HL-60 (cell line): ENCODE results near the gene ASB3.

Experiments used
- DNase-seq, 2 experiments: peaks; one replicate each; pipeline ENCODE4 v3.0.0-alpha.2; 2010 to 2020; ENCODE audit warnings: low read depth in 1 of 2, low spot score in 1 of 2
- H3K27ac ChIP-seq: fragments of 250-450 bp; sonication (Bioruptor Pico); replicated peaks from 2 replicates; pipeline ENCODE4 v1.5.1; 2020; ENCODE audit warnings: mild to moderate bottlenecking, moderate library complexity
- H3K27me3 ChIP-seq: fragments of 250-450 bp; sonication (Bioruptor Pico); 2 replicates; pipeline ENCODE4 v1.5.1; 2021; ENCODE audit warnings: mild to moderate bottlenecking, moderate library complexity; ENCODE audit not compliant: insufficient read depth, poor library complexity, severe bottlenecking
- H3K4me3 ChIP-seq: replicated peaks from 2 replicates; pipeline ENCODE4 v1.5.1; 2011; ENCODE audit warnings: mild to moderate bottlenecking, control low read depth, low read length; ENCODE audit not compliant: insufficient read depth
- CTCF ChIP-seq: IDR thresholded peaks from one replicate; pipeline ENCODE4 v1.5.1; 2011; ENCODE audit warnings: low read length, control low read depth, inconsistent platforms; ENCODE audit not compliant: insufficient read depth
- GABPA ChIP-seq: IDR thresholded peaks from 2 replicates; pipeline ENCODE4 v1.6.1; 2012; ENCODE audit warnings: low read depth
- POLR2AphosphoS5 ChIP-seq: IDR thresholded peaks from 2 replicates; pipeline ENCODE4 v1.6.1; 2012; ENCODE audit warnings: low read depth
- REST ChIP-seq: IDR thresholded peaks from 2 replicates; pipeline ENCODE4 v1.6.1; 2012; ENCODE audit warnings: low read depth; ENCODE audit not compliant: insufficient replicate concordance
- SPI1 ChIP-seq: IDR thresholded peaks from 2 replicates; pipeline ENCODE4 v1.6.1; 2012; ENCODE audit warnings: low read depth, mild to moderate bottlenecking, borderline replicate concordance

Gene ASB3

GRCh38 chr2:53751728-53752127 lies 35.0 kb downstream of the ASB3 start:
- Histone ChIP-seq H3K27ac (no peak overlapping the region), H3K27me3 (no peaks in the 10 kb centered on the region), H3K4me3 (no peak overlapping the region)
- TF ChIP-seq GABPA (no peak), SPI1 (no peak), POLR2AphosphoS5 (no peak), CTCF (no peak), REST (no peak)
- DNase-seq: no peak

- H3K27ac ChIP-seq: no peak overlapping the region
These were observed 36.5 kb downstream of the ASB3 start for GRCh38 chr2:53750041-53750768.

More at GRCh38 chr2:53750041-53750768, 36.5 kb downstream of the ASB3 start:
- DNase-seq: no peak
- no peaks in the 10 kb centered on the region for H3K27me3 ChIP-seq
- no peak for TF ChIP-seq POLR2AphosphoS5
- TF ChIP-seq CTCF: no peak
- TF ChIP-seq SPI1: no peak
- no peak for TF ChIP-seq REST
- no peak for TF ChIP-seq GABPA
- no peak overlapping the region for H3K4me3 ChIP-seq
